OCI-LY7 (cell line): ENCODE data around the gene RPL36A. TPM values are rescaled to one million over a fixed set of nuclear protein-coding genes. Genes with fewer than 3 reads are reported as not detected.

Source experiments
- BruUV-seq: library from RNA; stranded (reverse); fragments of 400-500 nt; replicated peaks from 2 replicates; lab custom pipeline; 2021; lab: Mats Ljungman, UMichigan
- CTCF ChIA-PET: fragments of 300-600 bp; sonication (Branson Sonifier 250); formaldehyde crosslinking; loops from one replicate; lab custom pipeline; 2022; ENCODE audit warnings: antibody characterized with exemption; ENCODE audit not compliant: unreplicated experiment; lab: Charles Lee
- POLR2A ChIA-PET: fragments of 300-600 bp; sonication (Branson Sonifier 250); formaldehyde crosslinking; loops from one replicate; lab custom pipeline; 2022; ENCODE audit warnings: antibody characterized with exemption; lab: Charles Lee
- DNase-seq: peaks from one replicate; pipeline ENCODE4 v3.0.0-alpha.2; 2015; ENCODE audit warnings: low spot score
- H2AFZ ChIP-seq: fragments of 200-600 bp; sonication (generic), shearing (Covaris generic); 2 replicates; pipeline ENCODE4 v1.6.1; 2014; ENCODE audit warnings: mild to moderate bottlenecking, antibody characterized with exemption, low read length, moderate library complexity
- H3K27ac ChIP-seq: fragments of 200-600 bp; sonication (generic); 2 replicates; pipeline ENCODE4 v1.5.1; 2014; ENCODE audit warnings: mixed run types, low read depth, mild to moderate bottlenecking, moderate library complexity, low read length, inconsistent platforms; ENCODE audit not compliant: poor library complexity, severe bottlenecking
- H3K36me3 ChIP-seq: fragments of 200-600 bp; sonication (generic); 2 replicates; pipeline ENCODE4 v1.6.1; 2014; ENCODE audit warnings: mild to moderate bottlenecking, antibody characterized with exemption, low read length, moderate library complexity, mixed read lengths; ENCODE audit not compliant: insufficient read depth
- H3K4me1 ChIP-seq: fragments of 200-600 bp; sonication (generic); 2 replicates; pipeline ENCODE4 v1.5.1; 2014; ENCODE audit warnings: mild to moderate bottlenecking, low read length; ENCODE audit not compliant: insufficient read depth, poor library complexity, severe bottlenecking
- H3K4me2 ChIP-seq: fragments of 200-600 bp; sonication (generic); 2 replicates; pipeline ENCODE4 v1.6.1; 2014; ENCODE audit warnings: mild to moderate bottlenecking, low read length
- H3K4me3 ChIP-seq: fragments of 200-600 bp; sonication (generic); 2 replicates; pipeline ENCODE4 v1.5.1; 2014; ENCODE audit warnings: mild to moderate bottlenecking, low read depth, low read length; ENCODE audit not compliant: poor library complexity, severe bottlenecking
- H3K79me2 ChIP-seq: fragments of 200-600 bp; sonication (generic); 2 replicates; pipeline ENCODE4 v1.6.1; 2016; ENCODE audit warnings: low read depth, mild to moderate bottlenecking, low read length, moderate library complexity, mixed read lengths; ENCODE audit not compliant: insufficient read depth
- H3K9me2 ChIP-seq: fragments of 200-600 bp; sonication (generic); 2 replicates; pipeline ENCODE4 v1.6.1; 2016; ENCODE audit warnings: mild to moderate bottlenecking, low read length, mixed read lengths; ENCODE audit not compliant: insufficient read depth
- H3K9me3 ChIP-seq: fragments of 200-600 bp; sonication (generic); 2 replicates; pipeline ENCODE4 v1.6.1; 2014; ENCODE audit warnings: mild to moderate bottlenecking, mixed run types, low read length, mixed read lengths
- H4K20me1 ChIP-seq: fragments of 200-600 bp; sonication (generic); 2 replicates; pipeline ENCODE4 v1.6.1; 2014; ENCODE audit warnings: mild to moderate bottlenecking, antibody characterized with exemption, low read length, moderate library complexity, mixed read lengths; ENCODE audit not compliant: insufficient read depth
- EZH2phosphoT487 ChIP-seq: fragments of 200-600 bp; sonication (generic); IDR thresholded peaks from 2 replicates; pipeline ENCODE4 v1.6.1; 2018; ENCODE audit warnings: low read depth, borderline replicate concordance, mild to moderate bottlenecking, mixed run types, antibody characterized with exemption, low read length, moderate library complexity, mixed read lengths
- intact Hi-C: fragments of 100-400 bp; cut with micrococcal nuclease; formaldehyde crosslinking; loops from one replicate; pipeline ENCODE4 v1.10.0; 2022; ENCODE audit not compliant: unreplicated experiment
- total RNA-seq, 2 experiments: library from RNA; depleted of rRNA in 1 of 2; stranded (reverse); fragments of >200 nt in 1 of 2; shearing (Covaris generic) in 1 of 2; gene quantifications; 2 replicates each; pipeline ENCODE4 v1.2.3, GENCODE V29; 2014 to 2022
- TF ChIP-seq, protein P1 (sequence below): fragments of 200-600 bp; sonication (generic); conservative IDR thresholded peaks from 2 replicates; pipeline ENCODE4 v1.5.1; 2014; ENCODE audit warnings: mild to moderate bottlenecking, antibody characterized with exemption, low read length, moderate library complexity, mixed read lengths

RPL36A gene
- total RNA-seq, 2 experiments from 2014 or later, result 431 to 2,042 TPM

- no peaks in the 10 kb centered on the region for H3K9me2 ChIP-seq
- peak within 1 kb of the TSS; percentile 96 for H3K4me3 ChIP-seq
- H2AFZ ChIP-seq, result no peak within 1 kb of the TSS; the same call in 1 of the 2 replicates
- DNase-seq, result peak; percentile 80
- peaks cover 58% of the 10 kb centered on the region for H3K4me1 ChIP-seq
- H3K36me3 ChIP-seq, result peaks cover 12% of the 10 kb centered on the region
- CTCF ChIA-PET, result no interaction called here
- TF ChIP-seq, protein P1, sequence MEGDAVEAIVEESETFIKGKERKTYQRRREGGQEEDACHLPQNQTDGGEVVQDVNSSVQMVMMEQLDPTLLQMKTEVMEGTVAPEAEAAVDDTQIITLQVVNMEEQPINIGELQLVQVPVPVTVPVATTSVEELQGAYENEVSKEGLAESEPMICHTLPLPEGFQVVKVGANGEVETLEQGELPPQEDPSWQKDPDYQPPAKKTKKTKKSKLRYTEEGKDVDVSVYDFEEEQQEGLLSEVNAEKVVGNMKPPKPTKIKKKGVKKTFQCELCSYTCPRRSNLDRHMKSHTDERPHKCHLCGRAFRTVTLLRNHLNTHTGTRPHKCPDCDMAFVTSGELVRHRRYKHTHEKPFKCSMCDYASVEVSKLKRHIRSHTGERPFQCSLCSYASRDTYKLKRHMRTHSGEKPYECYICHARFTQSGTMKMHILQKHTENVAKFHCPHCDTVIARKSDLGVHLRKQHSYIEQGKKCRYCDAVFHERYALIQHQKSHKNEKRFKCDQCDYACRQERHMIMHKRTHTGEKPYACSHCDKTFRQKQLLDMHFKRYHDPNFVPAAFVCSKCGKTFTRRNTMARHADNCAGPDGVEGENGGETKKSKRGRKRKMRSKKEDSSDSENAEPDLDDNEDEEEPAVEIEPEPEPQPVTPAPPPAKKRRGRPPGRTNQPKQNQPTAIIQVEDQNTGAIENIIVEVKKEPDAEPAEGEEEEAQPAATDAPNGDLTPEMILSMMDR, result no peak
- no peak for TF ChIP-seq EZH2phosphoT487
- H3K27ac ChIP-seq, result peak within 1 kb of the TSS; percentile 91
- peak within 1 kb of the TSS; percentile 89 for H3K4me2 ChIP-seq
- peaks cover 62% of the 10 kb centered on the region for H3K79me2 ChIP-seq
- no peaks in the 10 kb centered on the region for H3K9me3 ChIP-seq
- intact Hi-C loops, result loop anchor here (2.0 to 10.0 kb wide), 2 partner anchors 15 to 461 kb away; partner anchors contain the start of gene XKRX
- TSS peak; percentile 66 for BruUV-seq
- POLR2A ChIA-PET, result interaction anchor here (1.0 to 4.2 kb wide), 8 partner anchors 9 to 36 kb away, joined by 3 to 34 read pairs (median 6); partner anchors contain the start of gene TIMM8A
- H4K20me1 ChIP-seq, result no peaks in the 10 kb centered on the region
Measured at GRCh38 chrX:101385795-101386541, 4.8 kb upstream of the RPL36A start, which contains the start of gene BTK. BTK (minus strand) TSS chrX:101386191; CDS start chrX:101375284, 10,907 bp downstream.

GRCh38 chrX:101386542-101386885 lies 4.3 kb upstream of the RPL36A start:
- H3K9me2 ChIP-seq, result no peaks in the 10 kb centered on the region
- peaks cover 52% of the 10 kb centered on the region for H3K4me1 ChIP-seq
- H2AFZ ChIP-seq, result no peak overlapping the region; the same call in 1 of the 2 replicates
- peak overlapping the region; percentile 89 for H3K4me2 ChIP-seq
- TF ChIP-seq, protein P1, result no peak
- no peak for TF ChIP-seq EZH2phosphoT487
- peak overlapping the region; percentile 91 for H3K27ac ChIP-seq
- H3K9me3 ChIP-seq, result no peaks in the 10 kb centered on the region
- H3K79me2 ChIP-seq, result peaks cover 62% of the 10 kb centered on the region
- POLR2A ChIA-PET, result interaction anchor here (1.4 to 4.2 kb wide), 6 partner anchors 9 to 37 kb away, joined by 3 to 34 read pairs (median 8); partner anchors contain the start of gene TIMM8A
- intact Hi-C loops, result loop anchor here (10.0 kb wide), 1 partner anchor 462 kb away; the partner anchor contains the start of gene XKRX
- DNase-seq, result no peak
- peaks cover 13% of the 10 kb centered on the region for H3K36me3 ChIP-seq
- H4K20me1 ChIP-seq, result no peaks in the 10 kb centered on the region
- CTCF ChIA-PET, result no interaction called here
- peak overlapping the region; percentile 96 for H3K4me3 ChIP-seq
- BruUV-seq, result no TSS peak
